SIG-M5 (cell line): ENCODE results near the gene AKNAD1.

Experiments
- DNase-seq: peaks from one replicate; lab custom pipeline; 2025; lab: John Stamatoyannopoulos, UW

Gene AKNAD1

GRCh38 chr1:108863984-108864383 lies 7.1 kb upstream of the AKNAD1 start:
- DNase-seq, result no peak

- DNase-seq, result no peak
These were observed 6.0 kb upstream of the AKNAD1 start for GRCh38 chr1:108862698-108863477.

GRCh38 chr1:108862017-108862610 lies 5.2 kb upstream of the AKNAD1 start:
- no peak for DNase-seq

- DNase-seq, result no peak
These were observed 4.7 kb upstream of the AKNAD1 start for GRCh38 chr1:108861566-108861965.

GRCh38 chr1:108860190-108860907 lies 3.5 kb upstream of the AKNAD1 start:
- no peak for DNase-seq

GRCh38 chr1:108858230-108858950 lies 1.5 kb upstream of the AKNAD1 start:
- DNase-seq, result no peak

- DNase-seq, result no peak
These were observed 2.5 kb downstream of the AKNAD1 start for GRCh38 chr1:108854221-108855019.

GRCh38 chr1:108852221-108852975 lies 4.5 kb downstream of the AKNAD1 start:
- no peak for DNase-seq

- DNase-seq, result no peak
These were observed 5.3 kb downstream of the AKNAD1 start for GRCh38 chr1:108851567-108851966.

- no peak for DNase-seq
These were observed 6.0 kb downstream of the AKNAD1 start for GRCh38 chr1:108850929-108851328.

- DNase-seq, result no peak
These were observed 8.1 kb downstream of the AKNAD1 start for GRCh38 chr1:108848806-108849205.

- DNase-seq, result no peak
These were observed 9.4 kb downstream of the AKNAD1 start for GRCh38 chr1:108847494-108847893.

GRCh38 chr1:108845991-108846390 lies 10.9 kb downstream of the AKNAD1 start:
- no peak for DNase-seq

GRCh38 chr1:108845446-108845845 lies 11.4 kb downstream of the AKNAD1 start:
- DNase-seq, result no peak

- DNase-seq, result no peak
These were observed 13.3 kb downstream of the AKNAD1 start for GRCh38 chr1:108843390-108844137.

GRCh38 chr1:108842525-108843181 lies 14.2 kb downstream of the AKNAD1 start:
- no peak for DNase-seq

GRCh38 chr1:108841703-108842102 lies 15.2 kb downstream of the AKNAD1 start:
- no peak for DNase-seq

- DNase-seq, result no peak
These were observed 24.0 kb downstream of the AKNAD1 start for GRCh38 chr1:108832929-108833328.

- DNase-seq, result no peak
These were observed 25.7 kb downstream of the AKNAD1 start for GRCh38 chr1:108831225-108831624.
